Testis (tissue), 2 donors: ENCODE data around the gene CHCHD6.

Experiments used
- CTCF ChIP-seq, 3 experiments: fragments of 450-650 bp in 2 of 3; fragments of 200-600 bp in 1 of 3; sonication (generic) in 1 of 3; IDR thresholded peaks; one replicate each; pipeline ENCODE4 v1.5.1; 2016 to 2019; ENCODE audit warnings: antibody characterized with exemption in 3 of 3, mild to moderate bottlenecking in 2 of 3, moderate library complexity in 1 of 3
- POLR2A ChIP-seq: fragments of 450-650 bp; IDR thresholded peaks from one replicate; pipeline ENCODE4 v1.6.1; 2017; ENCODE audit warnings: antibody characterized with exemption, mild to moderate bottlenecking, moderate library complexity

GRCh38 chr3:126910231-126910630 lies 206.2 kb downstream of the CHCHD6 start:
- no peak for TF ChIP-seq POLR2A
- TF ChIP-seq CTCF (IDR thresholded peaks at IDR 0.05): no peak
